NCI-H226 (cell line): ENCODE data around the gene SLC25A11.
A peak's percentile ranks its signal among the peaks of the same experiment; 100 is the strongest.

Experiments used
- DNase-seq: peaks from one replicate; pipeline ENCODE4 v3.0.0-alpha.2; 2015

Gene SLC25A11, protein sequence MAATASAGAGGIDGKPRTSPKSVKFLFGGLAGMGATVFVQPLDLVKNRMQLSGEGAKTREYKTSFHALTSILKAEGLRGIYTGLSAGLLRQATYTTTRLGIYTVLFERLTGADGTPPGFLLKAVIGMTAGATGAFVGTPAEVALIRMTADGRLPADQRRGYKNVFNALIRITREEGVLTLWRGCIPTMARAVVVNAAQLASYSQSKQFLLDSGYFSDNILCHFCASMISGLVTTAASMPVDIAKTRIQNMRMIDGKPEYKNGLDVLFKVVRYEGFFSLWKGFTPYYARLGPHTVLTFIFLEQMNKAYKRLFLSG

DNA sequence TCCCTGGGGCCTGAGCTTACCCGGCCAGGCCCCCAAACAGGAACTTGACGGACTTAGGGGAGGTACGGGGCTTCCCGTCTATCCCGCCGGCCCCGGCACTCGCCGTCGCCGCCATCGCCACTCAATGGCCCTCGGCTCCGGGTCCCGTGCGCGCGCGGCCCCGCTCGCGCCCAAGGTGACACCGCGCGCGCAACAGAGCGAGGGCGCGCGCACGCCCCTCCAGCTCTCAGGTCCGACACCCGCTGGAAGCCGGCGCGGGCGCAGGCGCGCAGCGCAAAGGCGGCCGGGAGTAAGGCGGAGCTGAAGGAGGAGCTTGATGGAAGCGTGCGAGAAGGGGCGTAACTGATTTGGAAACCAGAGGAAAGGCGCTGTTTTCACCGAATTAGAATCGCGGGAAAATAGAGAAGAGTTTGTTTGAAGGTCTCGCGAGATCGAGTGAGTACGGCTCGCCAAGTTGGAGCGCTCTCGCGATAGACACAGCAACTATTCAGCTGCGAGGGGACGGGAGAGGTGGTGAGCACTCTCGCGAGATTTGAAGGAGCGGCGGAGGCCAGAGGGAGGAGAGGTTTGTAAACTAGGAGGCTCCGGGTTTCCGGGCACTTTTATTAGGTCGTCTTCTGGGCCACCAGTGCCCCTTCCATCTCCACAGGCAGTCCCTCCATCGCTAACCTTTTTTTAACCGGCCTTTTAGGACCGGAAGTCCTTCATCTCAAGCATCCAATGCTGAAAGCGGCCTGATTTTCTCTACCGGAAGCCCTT, at the start of gene SLC25A11, which contains the start of gene RNF167:
TSS of gene SLC25A11 (minus strand) at position 251 of the 759 bp plus-strand sequence. CDS start at position 115, 136 bp downstream.
TSS of gene RNF167 (plus strand) at position 473 of the 759 bp plus-strand sequence. CDS start 642 bp downstream, outside the sequence.
- DNase-seq, result peak; percentile 98

DNA sequence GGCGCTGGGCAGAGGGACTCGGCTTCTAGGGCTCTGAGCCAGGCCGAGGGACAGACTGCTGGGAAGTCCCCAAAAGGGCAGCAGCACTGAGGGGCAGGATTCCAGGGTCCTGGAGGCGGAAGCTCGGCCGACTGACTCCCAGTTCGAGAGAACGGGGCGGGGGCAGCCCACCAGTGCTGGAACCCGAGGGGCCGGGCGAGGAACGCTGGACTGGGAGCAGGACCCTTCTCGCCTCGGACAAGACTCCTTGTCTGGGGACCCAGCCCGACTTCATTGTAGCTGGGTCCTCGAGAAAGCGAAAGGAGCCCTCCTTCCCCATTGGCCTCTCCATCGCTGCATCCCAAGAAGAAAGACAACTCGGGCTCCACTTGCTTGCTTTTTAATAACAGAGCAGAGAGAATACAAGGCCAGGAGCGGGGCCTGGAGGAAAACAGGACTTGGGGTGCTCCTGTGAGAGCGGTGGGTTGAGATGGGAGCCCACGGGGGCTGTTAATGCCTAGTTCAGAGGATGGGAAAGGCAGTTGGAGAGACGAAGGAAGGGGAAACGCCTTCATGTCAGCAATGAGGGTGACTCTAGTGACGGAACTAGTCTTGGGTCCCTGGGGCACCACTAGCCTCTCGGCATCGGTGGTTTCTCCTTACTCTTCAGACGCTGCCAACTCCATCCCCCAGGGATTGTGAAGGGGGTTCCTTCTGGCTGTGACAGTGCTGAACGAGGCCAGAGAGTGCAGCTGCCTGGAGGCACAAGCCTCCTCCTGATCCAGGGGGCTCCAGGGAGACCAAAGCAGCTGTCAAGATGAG, 48.1 kb upstream of the SLC25A11 start:
- DNase-seq, result no peak

DNA sequence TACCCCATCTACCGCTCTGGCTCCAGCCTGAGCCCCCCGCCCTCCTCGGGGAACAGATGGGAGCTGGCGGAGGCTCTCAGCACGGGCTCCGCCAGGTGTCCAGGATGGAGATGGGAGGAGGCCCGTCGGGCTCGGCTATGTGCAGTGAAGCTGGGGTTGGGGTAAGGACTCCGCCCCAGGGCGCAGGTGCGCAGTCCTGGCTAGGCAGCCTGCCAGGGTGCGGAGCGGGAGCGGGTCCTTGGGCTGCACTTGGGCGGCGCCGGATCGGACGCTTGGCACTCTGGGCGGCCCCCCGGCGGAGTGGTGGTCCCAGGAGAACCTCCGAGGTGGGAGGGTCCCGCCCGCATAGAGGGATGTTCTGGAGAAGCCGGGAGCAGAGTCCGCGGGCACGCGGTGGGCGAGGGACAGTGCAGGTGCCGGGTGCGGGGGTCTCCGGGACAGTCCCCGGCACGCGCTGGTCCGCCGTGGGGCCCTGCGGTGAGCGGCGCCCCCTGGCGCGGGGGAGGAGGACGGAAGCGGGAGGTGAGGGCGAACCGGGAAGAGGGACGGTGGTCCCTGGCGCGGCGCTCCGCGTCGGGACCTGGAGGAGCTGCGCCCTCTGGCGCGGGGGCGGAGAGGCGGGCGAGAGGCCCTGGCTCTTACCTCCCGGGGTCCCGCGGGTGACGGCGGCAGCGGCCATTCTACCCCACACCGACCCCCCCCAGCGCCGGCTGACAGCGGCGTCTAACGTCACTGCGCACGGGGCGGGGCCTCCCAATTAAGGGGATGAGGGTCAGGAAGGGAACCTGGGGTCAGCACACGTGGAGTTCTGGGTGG, 47.3 kb upstream of the SLC25A11 start, which contains the start of gene CAMTA2:
TSS of gene CAMTA2 (minus strand) at position 725 of the 816 bp plus-strand sequence. CDS start 1,453 bp downstream, outside the sequence.
- DNase-seq, result peak; percentile 55

DNA sequence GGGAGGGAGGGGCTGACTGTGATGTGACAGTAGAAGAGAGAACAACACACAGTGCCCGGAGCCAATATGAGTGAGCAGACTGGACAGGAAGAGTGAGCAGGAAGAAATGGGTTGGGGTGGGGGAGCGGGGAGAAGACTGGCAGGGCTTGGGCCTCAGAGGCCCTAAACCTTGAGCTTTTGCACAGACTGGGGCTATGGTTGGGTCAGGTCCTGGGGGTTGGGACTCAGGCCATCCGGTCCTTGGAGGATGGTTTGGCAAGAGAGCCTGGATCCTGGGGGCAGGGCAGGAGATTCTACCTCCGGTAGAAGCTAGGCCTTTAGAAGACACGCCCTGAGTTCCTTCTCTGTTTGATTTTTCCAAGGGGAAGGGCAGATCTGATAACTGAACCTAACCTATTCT, 46.6 kb upstream of the SLC25A11 start:
- peak; percentile 34 for DNase-seq

DNA sequence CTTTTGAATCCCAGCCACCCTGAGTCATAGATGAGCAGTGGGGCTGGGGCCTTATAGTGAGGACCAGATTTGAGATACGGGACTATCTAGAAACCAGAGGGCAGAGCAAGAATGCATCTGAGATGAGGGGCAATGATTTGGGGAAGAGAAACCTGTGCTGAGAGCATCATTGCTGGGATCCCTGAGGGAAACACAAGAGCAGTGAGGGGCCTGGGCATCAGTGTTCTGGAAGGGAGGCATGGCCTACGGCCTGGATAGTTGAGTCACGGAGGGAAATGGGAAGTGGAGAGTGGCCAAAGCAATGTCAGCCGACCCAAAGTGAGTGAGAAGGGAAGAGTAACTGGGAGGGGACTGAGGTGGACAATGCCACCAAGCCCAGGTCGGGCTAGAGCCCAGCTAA, 42.5 kb upstream of the SLC25A11 start:
- no peak for DNase-seq

DNA sequence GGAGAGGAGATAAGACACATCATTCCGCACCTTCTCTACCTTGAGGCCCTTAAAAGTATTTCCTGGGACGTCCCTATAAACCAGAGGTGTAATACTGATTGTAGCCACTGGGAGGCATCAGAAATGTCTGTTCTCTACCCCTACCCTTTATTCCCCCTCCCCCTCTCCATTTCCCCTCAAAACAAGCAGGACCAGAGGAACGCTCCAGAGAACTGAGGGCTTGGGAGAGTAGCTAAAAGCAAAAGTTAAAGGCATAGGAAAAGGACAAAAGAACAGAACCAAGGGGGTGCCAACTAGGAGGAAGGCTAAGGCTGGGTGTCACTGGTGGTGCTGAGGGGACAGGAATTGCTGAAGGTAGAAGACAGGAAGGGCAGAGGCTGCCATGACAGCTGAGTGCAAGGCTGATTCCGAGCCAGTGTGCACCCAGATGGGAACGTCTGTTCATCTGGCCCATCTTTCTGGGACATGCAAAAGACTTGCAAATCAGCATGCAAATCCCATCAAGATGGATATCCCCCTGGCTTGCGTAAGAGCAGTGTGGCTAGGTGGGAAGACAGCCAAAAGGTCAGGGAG, 40.9 kb upstream of the SLC25A11 start:
- DNase-seq, result no peak

DNA sequence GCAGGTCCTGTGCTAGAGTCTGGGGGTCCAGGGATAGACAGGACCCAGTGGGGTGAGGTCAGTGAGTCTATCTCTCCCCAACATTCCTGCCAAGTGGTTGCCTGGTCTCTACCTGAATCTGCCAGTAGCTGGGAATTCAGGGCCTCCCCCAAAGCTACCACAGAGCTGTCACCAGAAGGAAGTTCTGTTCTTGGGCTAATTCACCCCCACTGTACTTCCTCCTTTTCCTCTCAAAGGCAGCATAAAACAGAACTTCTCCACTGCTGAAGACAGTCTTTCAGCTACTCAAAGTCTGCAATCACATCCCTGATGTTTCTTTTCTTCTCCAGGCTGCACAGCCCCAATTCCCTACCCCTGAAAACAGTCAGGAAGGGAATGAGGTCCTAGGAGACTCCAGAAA, 38.9 kb upstream of the SLC25A11 start:
- no peak for DNase-seq

DNA sequence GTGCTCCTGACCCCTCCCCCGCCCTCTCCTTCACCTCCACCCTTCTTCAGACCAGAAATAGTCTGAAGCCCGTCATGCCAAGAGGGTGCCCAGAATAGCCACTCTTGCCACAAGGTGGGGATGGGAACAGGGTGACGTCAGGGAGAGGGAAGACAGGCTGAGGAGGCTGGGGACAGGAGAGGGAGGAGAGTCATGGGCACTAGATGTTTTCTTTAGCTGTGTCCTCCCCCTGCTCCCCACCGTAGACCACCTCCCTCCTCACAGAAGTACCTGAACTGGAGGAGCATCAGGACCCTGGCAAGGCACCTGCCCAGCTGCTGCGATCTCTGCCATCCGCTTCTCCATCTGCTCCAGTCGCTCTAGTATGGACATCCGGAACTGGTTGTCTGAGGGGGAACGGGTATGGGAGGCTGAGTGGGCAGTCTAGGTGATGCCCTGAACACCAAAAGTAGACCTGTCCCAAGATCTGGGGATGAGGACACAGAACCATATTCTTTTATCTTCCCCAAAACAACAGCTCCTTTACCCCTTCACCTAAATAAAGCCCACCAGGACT, 34.3 kb upstream of the SLC25A11 start:
- no peak for DNase-seq

DNA sequence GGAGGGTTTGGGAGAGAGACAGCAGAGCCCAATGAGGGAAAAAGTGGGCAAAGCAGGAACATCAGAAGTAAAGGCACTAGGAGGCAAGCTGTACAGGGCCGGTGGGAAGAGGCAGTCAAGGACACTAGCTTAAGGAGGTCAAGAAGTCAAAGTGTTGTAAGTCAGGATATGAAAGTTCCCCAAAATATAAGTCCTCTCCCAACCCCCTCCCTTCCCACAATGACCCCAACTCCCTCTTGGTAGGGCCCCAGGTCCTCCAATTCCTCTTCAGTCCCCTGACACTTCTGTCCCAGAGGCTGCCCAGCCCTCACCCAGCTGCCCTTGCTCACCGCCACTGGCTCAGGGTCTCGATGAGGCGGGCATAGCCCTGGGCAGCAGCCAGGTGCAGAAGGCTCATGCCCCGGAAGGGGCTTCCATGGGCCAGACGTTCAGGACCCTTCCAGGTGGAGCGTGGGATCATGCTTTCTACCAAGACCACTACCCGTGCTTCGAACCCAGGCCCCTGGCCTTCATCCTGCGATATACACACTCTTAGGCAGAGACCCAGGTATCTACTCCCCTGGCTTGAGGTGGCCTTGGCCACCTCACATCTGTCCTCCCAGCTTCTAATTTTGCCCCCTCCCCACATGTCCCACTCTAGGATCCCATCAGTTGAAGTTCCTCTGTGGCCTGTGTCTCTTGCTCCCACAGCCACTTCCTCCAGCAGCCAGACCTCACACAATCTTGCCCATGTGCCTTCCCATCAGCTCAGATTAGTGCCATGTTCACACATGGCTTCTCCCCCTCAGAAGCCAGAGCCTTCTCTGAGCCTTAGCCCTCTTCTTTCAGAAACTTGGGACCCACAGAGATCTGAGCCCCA, 33.6 kb upstream of the SLC25A11 start:
- no peak for DNase-seq

DNA sequence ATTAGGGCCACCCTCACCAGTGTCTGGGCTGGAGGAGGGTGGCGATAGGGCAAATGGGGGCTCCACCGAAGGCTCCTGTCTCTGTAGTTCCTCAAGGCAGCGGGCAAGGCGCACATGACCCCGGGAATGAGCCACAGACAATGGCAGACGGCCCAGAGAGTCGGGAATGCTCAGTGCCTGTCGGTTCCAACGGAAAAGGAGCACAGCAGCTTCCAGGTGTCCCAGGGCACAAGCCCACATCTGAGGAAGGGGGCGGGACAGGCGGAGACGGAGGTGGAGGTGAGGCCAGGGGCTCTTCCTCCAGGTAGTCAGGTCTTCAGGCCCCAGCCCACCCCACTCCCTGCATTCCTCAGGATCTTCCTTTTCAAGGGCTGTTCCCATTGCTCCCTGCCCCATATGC, 32.9 kb upstream of the SLC25A11 start:
- DNase-seq, result no peak

DNA sequence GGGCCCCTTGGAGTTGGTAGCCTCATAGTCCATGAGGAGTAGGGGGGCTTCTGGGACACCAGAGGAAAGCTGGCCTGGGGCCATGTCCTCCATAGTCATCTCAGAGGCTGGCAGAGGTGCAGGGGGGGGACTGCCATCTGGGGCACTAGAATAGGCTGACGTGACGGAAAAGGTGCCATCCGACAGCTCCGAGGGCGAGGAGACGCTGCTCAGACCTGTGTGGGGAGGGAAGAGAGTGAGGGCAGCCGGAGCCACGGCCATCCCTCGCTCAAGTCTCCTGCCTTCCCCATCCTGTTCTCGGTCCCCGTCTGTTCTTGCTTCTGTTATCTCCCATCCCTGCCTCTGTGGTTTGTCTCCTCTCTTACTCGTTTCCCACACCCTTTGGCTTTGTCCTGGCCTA, 32.5 kb upstream of the SLC25A11 start:
- no peak for DNase-seq

DNA sequence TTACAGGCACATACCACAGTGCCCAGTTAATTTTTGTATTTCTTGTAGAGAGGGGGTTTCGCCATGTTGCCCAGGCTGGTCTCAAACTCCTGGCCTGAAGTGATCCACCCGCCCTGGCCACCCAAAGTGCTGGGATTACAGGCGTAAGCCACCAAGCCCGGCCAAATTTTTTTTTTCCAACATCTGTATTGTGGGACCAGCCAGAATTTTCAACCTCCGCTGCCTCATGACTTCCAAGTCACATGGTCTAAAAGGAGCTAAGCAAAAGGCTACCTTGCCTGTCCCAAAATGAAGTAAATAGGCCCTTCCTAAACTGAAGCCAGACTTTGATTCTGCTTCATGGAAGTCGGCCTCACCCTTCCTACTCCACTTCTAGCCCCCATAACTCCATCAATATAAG, 32.0 kb upstream of the SLC25A11 start:
- no peak for DNase-seq

DNA sequence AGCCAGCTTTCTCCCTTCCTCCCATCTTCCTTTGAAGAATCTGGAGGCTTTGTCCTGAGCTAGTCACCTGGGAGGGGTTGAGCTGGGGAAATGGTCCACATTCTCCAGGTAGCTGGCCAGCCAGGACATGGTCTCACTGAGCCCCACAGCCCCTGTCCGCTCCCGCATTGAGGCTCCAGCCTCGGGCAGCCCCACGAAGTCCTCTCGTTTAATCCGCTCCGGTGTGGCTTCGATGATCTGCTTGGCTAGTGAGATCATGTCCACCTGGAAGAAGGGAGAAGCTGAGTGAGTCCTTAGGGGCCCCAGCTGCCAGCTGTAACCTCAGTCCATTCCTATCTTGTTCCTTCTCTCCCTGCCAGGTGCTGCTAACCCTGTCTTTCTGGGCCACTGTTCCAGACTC, 30.4 kb upstream of the SLC25A11 start:
- no peak for DNase-seq

DNA sequence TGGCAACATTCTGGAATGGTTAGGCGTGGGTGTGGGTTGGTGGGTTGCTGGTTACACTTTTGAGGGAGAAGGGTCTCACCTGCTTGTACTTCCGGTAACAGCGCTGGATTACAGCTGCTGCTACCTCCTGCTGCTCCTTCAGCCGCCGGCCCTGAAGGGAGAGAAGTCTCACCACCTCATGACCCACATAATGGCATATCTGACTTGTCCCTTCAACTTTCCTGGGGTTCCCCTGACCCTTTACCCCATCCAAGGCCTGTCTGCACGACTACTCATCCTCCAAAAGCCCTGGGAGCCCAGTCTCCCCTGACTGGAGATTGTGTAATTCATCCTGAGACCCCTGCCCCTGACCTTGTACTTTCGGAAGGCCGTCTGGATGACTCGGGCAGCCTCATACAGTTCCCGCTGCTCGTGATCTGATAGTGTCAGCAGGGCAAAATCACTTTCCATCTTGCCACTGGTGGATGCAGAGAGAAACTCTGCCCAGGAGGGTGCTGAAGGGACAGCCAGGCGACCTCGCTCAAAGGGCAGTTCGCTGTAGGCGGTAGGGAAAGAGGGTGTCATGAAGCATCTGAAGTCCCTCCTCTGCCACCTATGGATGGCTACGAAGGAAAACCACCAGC, 29.8 kb upstream of the SLC25A11 start:
- DNase-seq, result no peak

DNA sequence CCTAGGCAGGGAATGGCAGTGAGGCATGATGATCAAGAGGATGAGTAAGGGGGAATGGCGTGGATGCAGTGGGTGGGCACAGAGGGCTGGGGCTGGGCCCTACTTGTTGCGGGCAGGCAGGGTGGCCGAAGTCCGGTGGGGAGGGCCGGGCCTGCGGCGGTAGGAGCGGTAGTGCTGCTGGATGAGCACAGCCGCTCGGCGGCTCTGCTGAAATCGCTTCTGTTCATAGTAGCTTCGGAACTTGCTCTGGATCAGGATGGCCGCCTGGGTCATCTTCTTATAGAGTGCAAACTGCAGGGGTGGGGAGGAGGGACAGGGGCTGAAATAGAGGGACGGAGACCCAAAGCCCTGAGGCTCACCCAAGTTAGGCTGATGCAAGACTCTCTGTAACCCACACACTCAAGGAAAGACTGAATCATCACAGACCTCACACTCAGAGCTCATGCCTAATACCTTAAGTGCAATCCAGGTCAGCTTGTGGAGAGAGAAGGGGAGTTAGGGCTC, 29.3 kb upstream of the SLC25A11 start:
- DNase-seq, result peak; percentile 50

DNA sequence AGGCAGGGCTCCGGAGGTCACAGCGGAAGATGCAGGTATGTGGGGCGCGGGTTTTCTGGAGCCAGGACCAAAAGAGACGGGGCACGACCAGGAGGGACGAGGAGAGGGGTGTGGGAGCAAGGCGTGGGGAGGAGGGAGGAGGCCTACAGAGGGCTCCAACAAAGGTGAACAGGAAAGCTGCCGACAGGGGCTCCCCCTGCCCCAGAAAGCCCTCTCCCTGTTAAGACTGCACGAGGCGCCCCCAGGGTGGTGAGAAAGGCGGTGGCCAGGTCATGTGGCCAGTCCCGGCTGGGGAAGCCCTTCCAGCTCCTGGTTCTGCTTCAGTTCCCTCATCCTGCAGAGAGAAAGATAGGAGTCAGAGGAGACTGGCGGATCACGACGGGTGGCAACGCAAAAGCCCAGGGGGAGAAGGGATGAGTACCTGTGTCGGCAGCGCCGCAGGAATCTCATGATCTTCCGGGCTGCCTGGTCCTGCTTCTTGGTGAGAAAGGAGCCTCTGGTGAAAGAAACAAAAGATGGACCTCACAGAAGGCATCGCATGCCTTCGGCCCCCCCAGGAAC, 28.7 kb upstream of the SLC25A11 start:
- DNase-seq, result no peak

DNA sequence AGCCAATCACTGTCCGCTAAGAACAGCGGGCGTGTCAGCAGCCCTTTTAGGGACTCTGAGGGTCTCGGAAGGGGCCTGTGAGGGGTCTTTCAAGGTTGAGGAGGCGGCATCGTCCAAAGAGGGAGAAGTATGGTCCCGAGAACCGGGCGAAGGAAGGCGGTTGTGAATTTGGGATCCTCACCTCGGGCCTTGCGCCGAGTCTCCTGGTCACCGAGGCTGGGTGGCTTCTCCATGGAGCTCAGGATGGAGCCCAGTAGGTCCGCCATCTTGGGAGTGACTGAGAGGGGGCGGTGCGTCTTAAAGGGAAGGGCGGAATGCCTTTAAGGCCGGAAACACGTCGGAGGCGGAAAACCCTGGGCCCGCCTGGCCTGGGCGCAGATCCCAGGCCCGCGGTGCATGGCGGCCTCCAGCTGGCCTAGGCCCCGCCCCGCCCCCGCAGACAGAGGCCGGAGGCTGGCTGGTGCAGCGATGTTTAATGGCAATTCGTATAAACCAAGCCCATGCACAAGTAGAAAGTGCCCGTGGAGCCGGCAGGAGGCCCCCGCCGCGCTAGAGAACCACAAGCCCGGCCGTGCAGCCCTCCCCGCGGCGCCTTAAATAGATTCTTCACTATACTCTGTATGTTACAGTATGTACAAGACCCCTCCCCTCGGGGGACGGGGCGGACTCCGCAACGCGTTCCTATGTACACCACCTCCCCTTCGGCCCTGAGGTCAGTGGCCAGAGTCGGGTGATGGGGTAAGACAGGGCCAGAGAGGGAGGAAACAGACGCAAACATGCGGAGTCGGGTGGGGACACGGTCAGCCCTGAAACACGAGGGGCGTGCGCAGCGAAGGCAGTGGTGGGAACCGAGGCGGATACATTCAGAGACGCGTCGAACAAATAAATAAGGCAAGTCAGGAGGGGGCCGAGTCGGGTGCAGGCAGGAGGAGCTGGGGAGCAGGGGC, 28.0 kb upstream of the SLC25A11 start, which contains the start of gene SPAG7:
TSS of gene SPAG7 (minus strand) at position 279 of the 947 bp plus-strand sequence. CDS start at position 266, 13 bp downstream.
- peak; percentile 87 for DNase-seq
